KMS-11 (cell line): Measurements from ENCODE around the gene CCDC91.

Experiments
- H2AFZ ChIP-seq: fragments of 200-600 bp; sonication (generic); 2 replicates; pipeline ENCODE4 v1.6.1; 2016; ENCODE audit warnings: antibody characterized with exemption, mixed run types, low read depth
- H3K27ac ChIP-seq: fragments of 200-600 bp; sonication (generic); 2 replicates; pipeline ENCODE4 v1.6.1; 2016; ENCODE audit warnings: mild to moderate bottlenecking, mixed run types
- H3K27me3 ChIP-seq: fragments of 200-600 bp; sonication (generic); 2 replicates; pipeline ENCODE4 v1.6.1; 2017; ENCODE audit warnings: mild to moderate bottlenecking, low read depth, mixed run types, moderate library complexity; ENCODE audit not compliant: insufficient read depth
- H3K36me3 ChIP-seq: fragments of 200-600 bp; sonication (generic); 2 replicates; pipeline ENCODE4 v1.6.1; 2017; ENCODE audit warnings: mild to moderate bottlenecking, mixed run types; ENCODE audit not compliant: insufficient read depth
- H3K4me1 ChIP-seq: fragments of 200-600 bp; sonication (generic); 2 replicates; pipeline ENCODE4 v1.6.1; 2016; ENCODE audit warnings: mild to moderate bottlenecking, low read depth, mixed run types; ENCODE audit not compliant: poor library complexity, severe bottlenecking
- H3K4me2 ChIP-seq: fragments of 200-600 bp; sonication (generic); 2 replicates; pipeline ENCODE4 v1.7.0; 2016; ENCODE audit warnings: mild to moderate bottlenecking, mixed run types
- H3K4me3 ChIP-seq: fragments of 200-600 bp; sonication (generic); IDR thresholded peaks from 2 replicates; pipeline ENCODE4 v1.6.1; 2017; ENCODE audit warnings: low read depth, low read length, mixed read lengths; ENCODE audit not compliant: insufficient read depth
- H3K79me2 ChIP-seq: fragments of 200-600 bp; sonication (generic); 2 replicates; pipeline ENCODE4 v1.6.1; 2016; ENCODE audit warnings: low read depth, mixed run types; ENCODE audit not compliant: insufficient read depth
- H3K9ac ChIP-seq: fragments of 200-600 bp; sonication (generic); 2 replicates; pipeline ENCODE4 v1.6.1; 2016; ENCODE audit warnings: mild to moderate bottlenecking, mixed run types
- H4K20me1 ChIP-seq: fragments of 200-600 bp; sonication (generic); 2 replicates; pipeline ENCODE4 v1.6.1; 2016; ENCODE audit warnings: mild to moderate bottlenecking, mixed run types; ENCODE audit not compliant: insufficient read depth
- CTCF ChIP-seq: fragments of 200-600 bp; sonication (generic); conservative IDR thresholded peaks from 2 replicates; pipeline ENCODE4 v1.6.1; 2017; ENCODE audit warnings: low read depth, mild to moderate bottlenecking, antibody characterized with exemption, low read length, moderate library complexity, mixed read lengths

Gene CCDC91

GRCh38 chr12:28512406-28512805 is 322.1 kb downstream of the CCDC91 start:
- H3K36me3 ChIP-seq = no peaks in the 10 kb centered on the region

DNA sequence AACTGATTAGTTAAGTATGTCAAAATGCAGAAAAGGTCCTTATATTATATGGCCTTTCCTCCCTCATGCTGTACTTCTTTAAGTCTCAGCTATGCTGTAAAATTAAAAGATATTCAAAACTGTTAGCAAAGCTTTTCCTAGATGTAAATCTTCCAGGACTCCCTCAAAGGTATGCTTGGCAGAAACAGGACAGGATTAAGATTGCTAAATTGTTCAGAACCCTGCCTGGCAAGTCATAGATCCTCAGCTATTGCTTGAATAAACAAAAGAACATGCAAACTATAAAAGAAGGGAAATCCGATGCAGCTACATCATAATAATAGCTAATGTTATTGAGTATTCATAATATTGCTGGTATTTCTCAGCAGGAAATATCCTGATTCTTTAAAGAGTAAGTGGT is 322.6 kb downstream of the CCDC91 start:
- Histone ChIP-seq H3K9ac (no peak overlapping the region), H3K4me3 (no peak overlapping the region), H3K4me2 (no peak overlapping the region), H3K27me3 (no peaks in the 10 kb centered on the region), H3K4me1 (no peaks in the 10 kb centered on the region), H3K79me2 (no peaks in the 10 kb centered on the region), H4K20me1 (no peaks in the 10 kb centered on the region), H3K27ac (no peak overlapping the region), H2AFZ (no peak overlapping the region), H3K36me3 (no peaks in the 10 kb centered on the region)
- TF ChIP-seq CTCF = no peak

More at GRCh38 chr12:28512406-28512805, 322.1 kb downstream of the CCDC91 start:
- H3K27ac ChIP-seq = no peak overlapping the region
- no peaks in the 10 kb centered on the region for H4K20me1 ChIP-seq
- no peaks in the 10 kb centered on the region for H3K79me2 ChIP-seq
- TF ChIP-seq CTCF = no peak
- no peak overlapping the region for H2AFZ ChIP-seq
- H3K4me1 ChIP-seq = no peaks in the 10 kb centered on the region
- no peak overlapping the region for H3K4me3 ChIP-seq
- no peaks in the 10 kb centered on the region for H3K27me3 ChIP-seq
- no peak overlapping the region for H3K4me2 ChIP-seq
- H3K9ac ChIP-seq = no peak overlapping the region

DNA sequence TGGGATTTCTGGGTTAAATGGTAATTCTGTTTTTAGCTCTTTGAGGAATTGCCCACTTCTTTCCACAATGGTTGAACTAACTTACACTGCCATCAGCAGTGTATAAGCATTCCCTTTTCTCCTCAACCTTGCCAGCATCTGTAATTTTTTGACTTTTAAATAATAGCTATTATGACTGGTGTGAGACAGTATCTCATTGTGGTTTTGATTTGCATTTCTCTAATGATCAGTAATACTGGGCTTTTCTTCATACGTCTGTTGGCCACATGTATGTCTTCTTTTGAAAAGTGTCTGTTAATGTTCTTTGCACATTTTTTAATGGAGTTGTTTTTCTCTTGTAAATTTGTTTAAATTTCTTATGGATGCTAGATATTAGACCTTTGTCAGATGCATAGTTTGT is 323.7 kb downstream of the CCDC91 start:
- Histone ChIP-seq H3K4me1 (no peaks in the 10 kb centered on the region), H3K4me2 (no peak overlapping the region), H4K20me1 (no peaks in the 10 kb centered on the region), H3K79me2 (no peaks in the 10 kb centered on the region), H3K27ac (no peak overlapping the region), H3K4me3 (no peak overlapping the region), H3K9ac (no peak overlapping the region), H3K36me3 (no peaks in the 10 kb centered on the region), H2AFZ (no peak overlapping the region), H3K27me3 (no peaks in the 10 kb centered on the region)
- TF ChIP-seq CTCF = no peak

GRCh38 chr12:28517101-28517500 is 326.8 kb downstream of the CCDC91 start:
- Histone ChIP-seq H3K79me2 (no peaks in the 10 kb centered on the region), H3K27ac (no peak overlapping the region), H3K36me3 (no peaks in the 10 kb centered on the region), H3K4me1 (no peaks in the 10 kb centered on the region), H3K9ac (no peak overlapping the region), H3K27me3 (no peaks in the 10 kb centered on the region), H4K20me1 (no peaks in the 10 kb centered on the region), H3K4me2 (no peak overlapping the region), H3K4me3 (no peak overlapping the region), H2AFZ (no peak overlapping the region)
- TF ChIP-seq CTCF = no peak
